Erythroblast (primary cell): ENCODE results near the gene SPDEF.

ENCODE experiments used
- GATA1 ChIP-seq: IDR thresholded peaks from 2 replicates; pipeline ENCODE4 v1.6.1; 2011; ENCODE audit warnings: low read depth, mild to moderate bottlenecking, control low read depth, low read length, moderate library complexity
- POLR2A ChIP-seq: IDR thresholded peaks from 2 replicates; pipeline ENCODE4 v1.6.1; 2011; ENCODE audit warnings: mild to moderate bottlenecking, low read length

GRCh38 chr6:34585512-34586061 lies 29.5 kb upstream of the SPDEF start:
- TF ChIP-seq POLR2A (no peak), GATA1 (no peak)
